Measurements from ENCODE around the gene PLEKHG5. TPM values are rescaled to one million over a fixed set of nuclear protein-coding genes. Genes with fewer than 3 reads are reported as not detected.

PLEKHG5 gene
- total RNA-seq, 3 donors from 2014 or later: 7.0 to 12.0 (median 11.8) TPM

DNA sequence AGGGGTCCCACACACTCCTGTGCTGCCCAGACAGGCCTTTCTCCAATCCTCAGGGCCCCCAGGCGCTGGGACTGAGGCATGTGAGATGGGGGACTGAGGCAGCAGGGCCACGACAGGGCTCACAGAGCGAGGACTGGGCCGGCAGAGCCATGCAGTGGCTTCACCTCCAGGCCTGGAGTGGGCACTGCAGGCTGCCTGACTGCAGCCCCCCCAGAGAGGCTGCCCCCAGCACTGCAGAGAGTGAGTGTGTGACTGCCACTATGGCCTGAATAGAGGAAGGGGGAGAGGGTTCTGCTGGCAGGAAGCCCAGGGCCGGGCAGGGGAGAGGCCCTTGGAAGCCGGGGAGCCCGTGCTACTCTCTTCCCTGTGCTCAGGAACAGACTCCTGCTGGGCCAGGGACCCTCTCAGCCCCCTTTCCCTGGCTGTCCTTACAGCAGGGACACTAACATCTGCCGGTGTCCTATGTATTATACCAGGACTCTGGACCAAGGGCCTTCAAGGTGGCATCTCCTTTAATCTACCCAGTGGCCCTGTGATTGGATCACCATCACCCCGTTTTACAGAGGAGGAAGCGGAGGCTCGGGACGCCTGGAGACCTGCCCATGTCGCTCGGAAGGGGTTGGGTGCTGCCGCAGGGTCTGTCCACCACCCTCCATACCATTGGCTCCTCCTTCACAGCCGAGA, 20.2 kb upstream of the PLEKHG5 start:
- DNase-seq (ENCODE audit: low spot score in 2 of 2): no peak
- peaks cover 3 to 6% of the 10 kb centered on the region in 2 donors for H3K4me1 ChIP-seq
- no peaks in the 10 kb centered on the region for H3K36me3 ChIP-seq
- no peak for TF ChIP-seq POLR2A (IDR thresholded peaks at IDR 0.05)
- TF ChIP-seq, protein P1, sequence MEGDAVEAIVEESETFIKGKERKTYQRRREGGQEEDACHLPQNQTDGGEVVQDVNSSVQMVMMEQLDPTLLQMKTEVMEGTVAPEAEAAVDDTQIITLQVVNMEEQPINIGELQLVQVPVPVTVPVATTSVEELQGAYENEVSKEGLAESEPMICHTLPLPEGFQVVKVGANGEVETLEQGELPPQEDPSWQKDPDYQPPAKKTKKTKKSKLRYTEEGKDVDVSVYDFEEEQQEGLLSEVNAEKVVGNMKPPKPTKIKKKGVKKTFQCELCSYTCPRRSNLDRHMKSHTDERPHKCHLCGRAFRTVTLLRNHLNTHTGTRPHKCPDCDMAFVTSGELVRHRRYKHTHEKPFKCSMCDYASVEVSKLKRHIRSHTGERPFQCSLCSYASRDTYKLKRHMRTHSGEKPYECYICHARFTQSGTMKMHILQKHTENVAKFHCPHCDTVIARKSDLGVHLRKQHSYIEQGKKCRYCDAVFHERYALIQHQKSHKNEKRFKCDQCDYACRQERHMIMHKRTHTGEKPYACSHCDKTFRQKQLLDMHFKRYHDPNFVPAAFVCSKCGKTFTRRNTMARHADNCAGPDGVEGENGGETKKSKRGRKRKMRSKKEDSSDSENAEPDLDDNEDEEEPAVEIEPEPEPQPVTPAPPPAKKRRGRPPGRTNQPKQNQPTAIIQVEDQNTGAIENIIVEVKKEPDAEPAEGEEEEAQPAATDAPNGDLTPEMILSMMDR (IDR thresholded peaks at IDR 0.05): no peak
- TF ChIP-seq POLR2AphosphoS5 (IDR thresholded peaks at IDR 0.05): no peak
- H3K27ac ChIP-seq: no peak overlapping the region
- intact Hi-C loops (cut with DNase I; ENCODE audit: low total_unique reads): no loop called here
- no peaks in the 10 kb centered on the region for H3K27me3 ChIP-seq
- H3K9me3 ChIP-seq: no peaks in the 10 kb centered on the region
- no peak overlapping the region for H3K4me3 ChIP-seq

- intact Hi-C loops (cut with DNase I; ENCODE audit: low total_unique reads): no loop called here
- H3K36me3 ChIP-seq: no peaks in the 10 kb centered on the region
- H3K9me3 ChIP-seq: no peaks in the 10 kb centered on the region
- H3K4me1 ChIP-seq: peaks cover 3 to 6% of the 10 kb centered on the region in 2 donors
- no peak overlapping the region for H3K27ac ChIP-seq
- TF ChIP-seq, protein P1 (IDR thresholded peaks at IDR 0.05): no peak
- TF ChIP-seq POLR2A (IDR thresholded peaks at IDR 0.05) (no peak), POLR2AphosphoS5 (IDR thresholded peaks at IDR 0.05) (no peak)
- no peak for DNase-seq (ENCODE audit: low spot score in 2 of 2)
- no peak overlapping the region for H3K4me3 ChIP-seq
- no peaks in the 10 kb centered on the region for H3K27me3 ChIP-seq
Observed at GRCh38 chr1:6511056-6511455, 19.6 kb upstream of the PLEKHG5 start.

- Histone ChIP-seq H3K27me3 (no peaks in the 10 kb centered on the region), H3K4me1 (peaks cover 3 to 6% of the 10 kb centered on the region in 2 donors), H3K4me3 (no peak overlapping the region), H3K36me3 (no peaks in the 10 kb centered on the region), H3K27ac (no peak overlapping the region), H3K9me3 (no peaks in the 10 kb centered on the region)
- TF ChIP-seq POLR2AphosphoS5 (IDR thresholded peaks at IDR 0.05): no peak
- no peak for DNase-seq (ENCODE audit: low spot score in 2 of 2)
- intact Hi-C loops (cut with DNase I; ENCODE audit: low total_unique reads): no loop called here
Observed at GRCh38 chr1:6510493-6510892, 19.0 kb upstream of the PLEKHG5 start.

- intact Hi-C loops (cut with DNase I; ENCODE audit: low total_unique reads): no loop called here
- H3K36me3 ChIP-seq: no peaks in the 10 kb centered on the region
- H3K4me1 ChIP-seq: peaks cover 3 to 6% of the 10 kb centered on the region in 2 donors
- no peak overlapping the region for H3K27ac ChIP-seq
- no peaks in the 10 kb centered on the region for H3K27me3 ChIP-seq
- no peak for TF ChIP-seq POLR2A (IDR thresholded peaks at IDR 0.05)
- TF ChIP-seq POLR2AphosphoS5 (IDR thresholded peaks at IDR 0.05): no peak
- TF ChIP-seq, protein P1 (IDR thresholded peaks at IDR 0.05): no peak
- no peaks in the 10 kb centered on the region for H3K9me3 ChIP-seq
- peak in 1 of 2 donors; percentile 66 for DNase-seq (ENCODE audit: low spot score in 2 of 2)
- H3K4me3 ChIP-seq: no peak overlapping the region
Observed at GRCh38 chr1:6509919-6510291, 18.4 kb upstream of the PLEKHG5 start.

DNA sequence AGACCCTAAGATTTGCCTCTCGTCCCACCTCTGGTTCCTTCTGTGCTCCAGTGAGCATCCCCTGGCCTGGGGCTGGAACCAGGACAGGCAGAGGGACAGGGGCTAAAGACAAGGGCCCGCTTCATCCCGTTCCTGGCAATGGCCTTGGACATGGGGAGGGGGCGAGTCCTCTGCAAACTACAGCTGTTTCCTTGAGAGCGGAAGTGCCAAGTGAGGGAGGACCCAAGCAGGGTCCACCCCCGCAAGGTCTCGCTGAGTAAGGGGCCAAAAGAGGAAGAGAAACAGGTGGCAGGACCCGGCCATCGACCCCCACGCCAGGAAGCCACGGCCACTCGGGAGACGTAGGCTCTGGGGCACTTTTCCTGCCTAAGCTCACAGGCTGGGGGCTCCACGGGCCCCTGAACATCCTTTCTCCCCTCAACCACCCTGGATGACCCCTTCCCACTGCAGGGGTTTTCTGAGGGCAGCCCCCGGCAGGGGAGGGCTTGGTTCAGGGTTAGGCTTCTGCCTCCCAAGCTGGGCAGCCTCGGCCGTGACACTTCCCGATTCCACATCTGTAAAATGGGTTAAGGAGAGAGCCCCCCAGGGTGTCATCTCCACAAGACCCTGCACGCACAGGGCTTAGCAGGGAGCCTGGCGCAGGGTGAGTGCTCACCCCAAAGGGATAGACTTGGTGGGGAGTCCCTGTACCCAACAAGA, 17.9 kb upstream of the PLEKHG5 start:
- no peak for DNase-seq (ENCODE audit: low spot score in 2 of 2)
- Histone ChIP-seq H3K36me3 (no peaks in the 10 kb centered on the region), H3K27ac (no peak overlapping the region), H3K27me3 (no peaks in the 10 kb centered on the region), H3K4me3 (no peak overlapping the region), H3K4me1 (peaks cover 3 to 6% of the 10 kb centered on the region in 2 donors), H3K9me3 (no peaks in the 10 kb centered on the region)
- intact Hi-C loops (cut with DNase I; ENCODE audit: low total_unique reads): no loop called here
- TF ChIP-seq POLR2A (IDR thresholded peaks at IDR 0.05): no peak
- no peak for TF ChIP-seq POLR2AphosphoS5 (IDR thresholded peaks at IDR 0.05)
- TF ChIP-seq, protein P1 (IDR thresholded peaks at IDR 0.05): no peak
